ENCODE data around the gene MUCL3. TPM values are rescaled to one million over a fixed set of nuclear protein-coding genes. Genes with fewer than 3 reads are reported as not detected.
"Not testable (repeated sequence)": the region's sequence is repeated elsewhere in the genome, so short reads cannot be mapped to it uniquely, and the experiment has no call there.

Gene MUCL3
- polyA plus RNA-seq, 1 donor (not counting 4 experiments of a cell fraction or from before 2014, with no cell fraction given), result not detected

GRCh38 chr6:30965140-30965601, 24.4 kb downstream of the MUCL3 start:
- Histone ChIP-seq H3K27me3 (ENCODE audit: control insufficient read depth, extremely low read depth, insufficient read depth, low read length) (no peaks in the 10 kb centered on the region), H3K79me2 (ENCODE audit: control insufficient read depth, insufficient read depth, low read length) (no peaks in the 10 kb centered on the region), H3K27ac (ENCODE audit: control insufficient read depth, insufficient read depth, low read length) (no peak overlapping the region), H2AFZ (ENCODE audit: control insufficient read depth, low read length) (no peak overlapping the region), H3K9ac (ENCODE audit: control insufficient read depth, extremely low read depth, insufficient read depth, low read length) (no peak overlapping the region), H3K9me3 (ENCODE audit: control insufficient read depth, low read depth, low read length) (no peaks in the 10 kb centered on the region), H3K4me1 (ENCODE audit: control insufficient read depth, extremely low read depth, insufficient read depth, low read length) (peaks cover 5% of the 10 kb centered on the region), H3K4me3 (ENCODE audit: control insufficient read depth in 2 of 3, extremely low read depth in 1 of 3, insufficient read depth in 2 of 3, low read depth in 1 of 3, low read length in 3 of 3) (no peak overlapping the region), H3K4me2 (ENCODE audit: control insufficient read depth, extremely low read depth, insufficient read depth, low read depth, low read length) (no peak overlapping the region), H4K20me1 (ENCODE audit: control insufficient read depth, extremely low read depth, insufficient read depth, low read length) (no peaks in the 10 kb centered on the region), H3K9me1 (ENCODE audit: control insufficient read depth, extremely low read depth, insufficient read depth, low read length) (no peaks in the 10 kb centered on the region), H3K36me3 (ENCODE audit: control insufficient read depth in 2 of 2, extremely low read depth in 1 of 2, insufficient read depth in 2 of 2, low read length in 2 of 2) (no peaks in the 10 kb centered on the region)
- DNase-seq (ENCODE audit: low read depth, low spot score) (no peak), FAIRE-seq (no peak)
- dilution Hi-C loops (cut with MboI; ENCODE audit: extremely low pct_ligation_motif_present, low sequenced_read_pairs), result no loop called here
- TF ChIP-seq, protein P1, sequence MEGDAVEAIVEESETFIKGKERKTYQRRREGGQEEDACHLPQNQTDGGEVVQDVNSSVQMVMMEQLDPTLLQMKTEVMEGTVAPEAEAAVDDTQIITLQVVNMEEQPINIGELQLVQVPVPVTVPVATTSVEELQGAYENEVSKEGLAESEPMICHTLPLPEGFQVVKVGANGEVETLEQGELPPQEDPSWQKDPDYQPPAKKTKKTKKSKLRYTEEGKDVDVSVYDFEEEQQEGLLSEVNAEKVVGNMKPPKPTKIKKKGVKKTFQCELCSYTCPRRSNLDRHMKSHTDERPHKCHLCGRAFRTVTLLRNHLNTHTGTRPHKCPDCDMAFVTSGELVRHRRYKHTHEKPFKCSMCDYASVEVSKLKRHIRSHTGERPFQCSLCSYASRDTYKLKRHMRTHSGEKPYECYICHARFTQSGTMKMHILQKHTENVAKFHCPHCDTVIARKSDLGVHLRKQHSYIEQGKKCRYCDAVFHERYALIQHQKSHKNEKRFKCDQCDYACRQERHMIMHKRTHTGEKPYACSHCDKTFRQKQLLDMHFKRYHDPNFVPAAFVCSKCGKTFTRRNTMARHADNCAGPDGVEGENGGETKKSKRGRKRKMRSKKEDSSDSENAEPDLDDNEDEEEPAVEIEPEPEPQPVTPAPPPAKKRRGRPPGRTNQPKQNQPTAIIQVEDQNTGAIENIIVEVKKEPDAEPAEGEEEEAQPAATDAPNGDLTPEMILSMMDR (optimal IDR thresholded peaks at IDR 0.05 in 1 of 3, IDR thresholded peaks at IDR 0.05 in 1 of 3, conservative IDR thresholded peaks at IDR 0.05 in 1 of 3; ENCODE audit: extremely low read depth in 1 of 3, insufficient read depth in 2 of 3, low read length in 3 of 3), result no peak
- no peak for TF ChIP-seq EZH2 (IDR thresholded peaks at IDR 0.05; ENCODE audit: low read length)

- Histone ChIP-seq H4K20me1 (ENCODE audit: control insufficient read depth, extremely low read depth, insufficient read depth, low read length) (no peaks in the 10 kb centered on the region), H3K4me1 (ENCODE audit: control insufficient read depth, extremely low read depth, insufficient read depth, low read length) (peaks cover 5% of the 10 kb centered on the region), H3K79me2 (ENCODE audit: control insufficient read depth, insufficient read depth, low read length) (no peaks in the 10 kb centered on the region), H3K4me2 (ENCODE audit: control insufficient read depth, extremely low read depth, insufficient read depth, low read depth, low read length) (no peak overlapping the region), H3K27ac (ENCODE audit: control insufficient read depth, insufficient read depth, low read length) (no peak overlapping the region), H2AFZ (ENCODE audit: control insufficient read depth, low read length) (no peak overlapping the region), H3K9me3 (ENCODE audit: control insufficient read depth, low read depth, low read length) (no peaks in the 10 kb centered on the region), H3K9ac (ENCODE audit: control insufficient read depth, extremely low read depth, insufficient read depth, low read length) (no peak overlapping the region), H3K27me3 (ENCODE audit: control insufficient read depth, extremely low read depth, insufficient read depth, low read length) (no peaks in the 10 kb centered on the region), H3K9me1 (ENCODE audit: control insufficient read depth, extremely low read depth, insufficient read depth, low read length) (no peaks in the 10 kb centered on the region), H3K4me3 (ENCODE audit: control insufficient read depth in 2 of 3, extremely low read depth in 1 of 3, insufficient read depth in 2 of 3, low read depth in 1 of 3, low read length in 3 of 3) (no peak overlapping the region), H3K36me3 (ENCODE audit: control insufficient read depth in 2 of 2, extremely low read depth in 1 of 2, insufficient read depth in 2 of 2, low read length in 2 of 2) (no peaks in the 10 kb centered on the region)
- DNase-seq (ENCODE audit: low read depth, low spot score), result no peak
- FAIRE-seq, result no peak
- dilution Hi-C loops (cut with MboI; ENCODE audit: extremely low pct_ligation_motif_present, low sequenced_read_pairs), result no loop called here
- TF ChIP-seq, protein P1 (optimal IDR thresholded peaks at IDR 0.05 in 1 of 3, IDR thresholded peaks at IDR 0.05 in 1 of 3, conservative IDR thresholded peaks at IDR 0.05 in 1 of 3; ENCODE audit: extremely low read depth in 1 of 3, insufficient read depth in 2 of 3, low read length in 3 of 3), result no peak
- no peak for TF ChIP-seq EZH2 (IDR thresholded peaks at IDR 0.05; ENCODE audit: low read length)
These were observed 25.4 kb downstream of the MUCL3 start for GRCh38 chr6:30966154-30966553.

DNA sequence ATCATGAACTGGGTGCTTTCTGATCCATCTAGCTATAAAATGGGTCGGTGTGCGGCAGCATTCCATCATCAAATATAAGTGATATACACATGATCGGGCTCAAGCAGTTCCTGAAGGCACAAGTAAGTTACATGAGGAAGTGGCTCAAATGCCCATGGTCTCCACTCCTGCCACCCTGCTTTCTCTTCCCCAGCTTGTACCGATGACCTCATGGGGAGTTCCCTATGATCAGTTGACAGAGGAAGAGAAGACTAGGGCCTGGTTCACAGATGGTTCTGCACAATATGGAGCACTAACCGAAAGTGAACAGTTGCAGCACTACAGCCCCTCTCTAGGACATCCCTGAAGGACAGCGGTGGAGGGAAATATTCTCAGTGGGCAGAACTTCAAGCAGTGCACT, 28.4 kb downstream of the MUCL3 start:
- H3K9ac ChIP-seq (ENCODE audit: control insufficient read depth, extremely low read depth, insufficient read depth, low read length); H3K4me2 ChIP-seq (ENCODE audit: control insufficient read depth, extremely low read depth, insufficient read depth, low read depth, low read length); H3K27ac ChIP-seq (ENCODE audit: control insufficient read depth, insufficient read depth, low read length); H3K79me2 ChIP-seq (ENCODE audit: control insufficient read depth, insufficient read depth, low read length); FAIRE-seq; H2AFZ ChIP-seq (ENCODE audit: control insufficient read depth, low read length); DNase-seq (ENCODE audit: low read depth, low spot score); H3K9me1 ChIP-seq (ENCODE audit: control insufficient read depth, extremely low read depth, insufficient read depth, low read length); H3K4me3 ChIP-seq (ENCODE audit: control insufficient read depth in 2 of 3, extremely low read depth in 1 of 3, insufficient read depth in 2 of 3, low read depth in 1 of 3, low read length in 3 of 3); H3K27me3 ChIP-seq (ENCODE audit: control insufficient read depth, extremely low read depth, insufficient read depth, low read length); H3K36me3 ChIP-seq (ENCODE audit: control insufficient read depth in 2 of 2, extremely low read depth in 1 of 2, insufficient read depth in 2 of 2, low read length in 2 of 2); H3K4me1 ChIP-seq (ENCODE audit: control insufficient read depth, extremely low read depth, insufficient read depth, low read length); dilution Hi-C loops (cut with MboI; ENCODE audit: extremely low pct_ligation_motif_present, low sequenced_read_pairs); H4K20me1 ChIP-seq (ENCODE audit: control insufficient read depth, extremely low read depth, insufficient read depth, low read length); H3K9me3 ChIP-seq (ENCODE audit: control insufficient read depth, low read depth, low read length): not testable (repeated sequence)

Data from keratinocyte (primary cell).